Osteocyte (in vitro differentiated cells): ENCODE results near the gene TTC7B. TPM values are rescaled to one million over a fixed set of nuclear protein-coding genes. Genes with fewer than 3 reads are reported as not detected.

Source experiments
- DNase-seq: peaks from one replicate; pipeline ENCODE4 v3.0.0; 2021; ENCODE audit warnings: mixed read lengths; ENCODE audit not compliant: unreplicated experiment; ENCODE audit errors: extremely low spot score
- H3K27ac Mint-ChIP-seq: one replicate; pipeline ENCODE4 v1.8.0; 2021; ENCODE audit warnings: mild to moderate bottlenecking, mixed read lengths; ENCODE audit not compliant: unreplicated experiment
- H3K27me3 Mint-ChIP-seq: one replicate; pipeline ENCODE4 v1.8.0; 2021; ENCODE audit warnings: mixed read lengths; ENCODE audit not compliant: unreplicated experiment
- H3K36me3 Mint-ChIP-seq: one replicate; pipeline ENCODE4 v1.8.0; 2021; ENCODE audit warnings: mixed read lengths; ENCODE audit not compliant: unreplicated experiment
- H3K4me1 Mint-ChIP-seq: one replicate; pipeline ENCODE4 v1.8.0; 2021; ENCODE audit warnings: mixed read lengths; ENCODE audit not compliant: unreplicated experiment
- H3K4me3 Mint-ChIP-seq: one replicate; pipeline ENCODE4 v1.8.0; 2021; ENCODE audit warnings: mild to moderate bottlenecking, moderate library complexity, mixed read lengths; ENCODE audit not compliant: unreplicated experiment
- H3K9me3 Mint-ChIP-seq: one replicate; pipeline ENCODE4 v1.8.0; 2021; ENCODE audit warnings: mixed read lengths; ENCODE audit not compliant: unreplicated experiment
- total RNA-seq: library from RNA; stranded (reverse); gene quantifications from 2 replicates; pipeline ENCODE4 v1.2.1, GENCODE V29; 2021
- TF ChIP-seq, protein P1 (sequence below): fragments of 200-600 bp; sonication (generic); IDR thresholded peaks from 2 replicates; pipeline ENCODE4 v1.5.0; 2021; ENCODE audit warnings: antibody characterized with exemption, mild to moderate bottlenecking, moderate library complexity

Gene TTC7B
- total RNA-seq, 1 donor from 2014 or later, result 43.2 TPM

GRCh38 chr14:90522571-90523191, 293.5 kb downstream of the TTC7B start:
- DNase-seq, result no peak
- H3K27ac Mint-ChIP-seq, result no peak overlapping the region
- no peak overlapping the region for H3K4me3 Mint-ChIP-seq
- TF ChIP-seq, protein P1, sequence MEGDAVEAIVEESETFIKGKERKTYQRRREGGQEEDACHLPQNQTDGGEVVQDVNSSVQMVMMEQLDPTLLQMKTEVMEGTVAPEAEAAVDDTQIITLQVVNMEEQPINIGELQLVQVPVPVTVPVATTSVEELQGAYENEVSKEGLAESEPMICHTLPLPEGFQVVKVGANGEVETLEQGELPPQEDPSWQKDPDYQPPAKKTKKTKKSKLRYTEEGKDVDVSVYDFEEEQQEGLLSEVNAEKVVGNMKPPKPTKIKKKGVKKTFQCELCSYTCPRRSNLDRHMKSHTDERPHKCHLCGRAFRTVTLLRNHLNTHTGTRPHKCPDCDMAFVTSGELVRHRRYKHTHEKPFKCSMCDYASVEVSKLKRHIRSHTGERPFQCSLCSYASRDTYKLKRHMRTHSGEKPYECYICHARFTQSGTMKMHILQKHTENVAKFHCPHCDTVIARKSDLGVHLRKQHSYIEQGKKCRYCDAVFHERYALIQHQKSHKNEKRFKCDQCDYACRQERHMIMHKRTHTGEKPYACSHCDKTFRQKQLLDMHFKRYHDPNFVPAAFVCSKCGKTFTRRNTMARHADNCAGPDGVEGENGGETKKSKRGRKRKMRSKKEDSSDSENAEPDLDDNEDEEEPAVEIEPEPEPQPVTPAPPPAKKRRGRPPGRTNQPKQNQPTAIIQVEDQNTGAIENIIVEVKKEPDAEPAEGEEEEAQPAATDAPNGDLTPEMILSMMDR, result no peak
- H3K27me3 Mint-ChIP-seq, result no peaks in the 10 kb centered on the region
- H3K36me3 Mint-ChIP-seq, result no peaks in the 10 kb centered on the region
- peaks cover 32% of the 10 kb centered on the region for H3K4me1 Mint-ChIP-seq
- H3K9me3 Mint-ChIP-seq, result peaks cover 9% of the 10 kb centered on the region

DNA sequence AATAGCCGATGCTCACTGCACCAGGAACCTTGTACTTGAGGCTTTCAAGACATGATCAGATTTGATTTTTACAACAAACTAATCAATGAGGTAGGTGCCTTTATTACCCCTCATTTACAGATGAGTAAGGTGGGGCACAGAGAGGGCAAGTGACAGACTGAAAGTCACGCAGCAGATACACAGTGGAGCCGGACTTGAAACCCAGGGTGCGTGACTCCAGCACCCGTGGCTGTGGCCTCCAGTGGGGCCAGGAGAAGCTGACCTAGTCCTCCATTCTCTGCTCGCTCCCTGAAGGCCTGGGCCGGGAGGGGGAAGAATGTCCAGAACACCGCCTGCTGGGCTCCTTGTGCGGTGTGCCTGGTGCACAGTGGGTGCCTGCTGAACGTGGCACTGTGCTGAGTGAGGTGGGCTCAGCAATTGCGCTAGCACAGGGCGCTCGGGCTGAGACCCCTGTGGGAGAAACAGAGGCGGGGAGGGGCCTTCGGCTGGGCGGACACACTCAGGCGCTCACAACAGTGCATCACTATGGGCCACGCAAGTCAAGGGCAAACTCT, 294.2 kb downstream of the TTC7B start:
- TF ChIP-seq, protein P1, result no peak
- Mint-ChIP-seq H3K27ac (no peak overlapping the region), H3K9me3 (peaks cover 6% of the 10 kb centered on the region)

GRCh38 chr14:90521084-90521929, 294.9 kb downstream of the TTC7B start:
- Mint-ChIP-seq H3K4me1 (peaks cover 32% of the 10 kb centered on the region), H3K27ac (no peak overlapping the region), H3K27me3 (no peaks in the 10 kb centered on the region), H3K4me3 (no peak overlapping the region), H3K36me3 (no peaks in the 10 kb centered on the region), H3K9me3 (no peaks in the 10 kb centered on the region)
- DNase-seq, result no peak
- TF ChIP-seq, protein P1, result no peak

More for the DNA sequence above, 294.2 kb downstream of the TTC7B start:
- H3K4me1 Mint-ChIP-seq, result peaks cover 32% of the 10 kb centered on the region
- no peak overlapping the region for H3K4me3 Mint-ChIP-seq
- no peaks in the 10 kb centered on the region for H3K27me3 Mint-ChIP-seq
- no peaks in the 10 kb centered on the region for H3K36me3 Mint-ChIP-seq
- DNase-seq, result no peak

DNA sequence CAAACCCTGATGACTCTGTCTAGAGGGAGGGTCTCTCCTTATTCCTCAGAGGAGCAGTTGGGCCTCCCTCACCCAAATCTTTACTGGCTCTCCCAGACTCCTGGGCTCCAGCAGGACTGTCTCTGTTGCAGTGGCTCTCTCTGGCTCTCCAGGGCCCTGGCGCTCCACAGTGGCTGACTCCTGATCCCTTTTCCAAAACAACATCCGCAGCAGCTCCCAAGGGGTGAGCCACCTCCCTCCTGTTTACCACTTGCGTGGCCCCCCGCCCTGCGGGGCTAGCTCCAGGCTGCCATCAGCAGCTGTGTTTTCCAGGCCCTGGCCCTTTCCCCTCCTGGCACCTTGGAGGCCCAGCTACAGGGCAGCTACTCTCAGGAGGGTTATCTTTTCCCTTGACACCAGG, 295.9 kb downstream of the TTC7B start:
- H3K36me3 Mint-ChIP-seq, result no peaks in the 10 kb centered on the region
- TF ChIP-seq, protein P1, result no peak
- no peak for DNase-seq
- H3K9me3 Mint-ChIP-seq, result no peaks in the 10 kb centered on the region
- no peaks in the 10 kb centered on the region for H3K27me3 Mint-ChIP-seq
- H3K27ac Mint-ChIP-seq, result no peak overlapping the region
- H3K4me3 Mint-ChIP-seq, result no peak overlapping the region
- peaks cover 32% of the 10 kb centered on the region for H3K4me1 Mint-ChIP-seq
